K562 (cell line): ENCODE results near the gene EOMES. TPM values are rescaled to one million over a fixed set of nuclear protein-coding genes. Genes with fewer than 3 reads are reported as not detected.

ENCODE experiments used
- ATAC-seq: fragments of 200-7000 bp; cut with Tn5 transposase; 3 replicates; pipeline ENCODE4 v1.9.1; 2020; ENCODE audit warnings: moderate library complexity
- BruUV-seq: library from RNA; stranded (reverse); fragments of 400-500 nt; replicated peaks from 2 replicates; lab custom pipeline; 2021; lab: Mats Ljungman, UMichigan
- CTCF ChIA-PET: fragments of 300-600 bp; formaldehyde crosslinking; extraction: SDS; loops from one replicate; lab custom pipeline; 2021; ENCODE audit warnings: low intra/inter-chr PET ratio; lab: Yijun Ruan, JAX
- POLR2A ChIA-PET: fragments of 300-600, 350-650 bp; sonication (Branson Sonifier 250); formaldehyde crosslinking; extraction: SDS; loops from one replicate; lab custom pipeline; 2021; ENCODE audit warnings: antibody characterized with exemption, inconsistent platforms; lab: Yijun Ruan, JAX
- DNase-seq, 4 experiments: peaks; one replicate each; pipeline versions ENCODE4 v3.0.0 to v3.0.0-alpha.2; 2011 to 2018; ENCODE audit warnings: low spot score in 3 of 4, mixed read lengths in 3 of 4; ENCODE audit errors: extremely low read depth in 1 of 4
- FAIRE-seq: peaks from 2 replicates; lab custom pipeline; 2011; peaks lifted over from hg19 to GRCh38; lab: Jason Lieb, UNC
- H2AFZ ChIP-seq: 2 replicates; pipeline ENCODE4 v1.6.0; 2011; ENCODE audit warnings: low read depth, low read length, control low read depth, inconsistent platforms
- H3K27ac ChIP-seq: fragments of 200-600 bp; 3 replicates; pipeline ENCODE4 v1.8.0; 2011; ENCODE audit warnings: low read depth, mild to moderate bottlenecking, control low read depth, inconsistent platforms, low read length, moderate library complexity, mixed read lengths; ENCODE audit errors: extremely low read depth
- H3K27me3 ChIP-seq, 2 experiments: fragments of 300-600 bp in 1 of 2; 2 replicates in 1 of 2; 3 replicates in 1 of 2; pipeline versions ENCODE4 v1.6.0 to v1.8.0; 2011; ENCODE audit warnings: inconsistent platforms in 2 of 2, low read length in 2 of 2, mild to moderate bottlenecking in 1 of 2, mixed read lengths in 1 of 2, moderate library complexity in 1 of 2; ENCODE audit not compliant: control insufficient read depth in 2 of 2, insufficient read depth in 2 of 2
- H3K36me3 ChIP-seq: fragments of 300-600 bp; 3 replicates; pipeline ENCODE4 v1.8.0; 2011; ENCODE audit warnings: mild to moderate bottlenecking, low read length, inconsistent platforms; ENCODE audit not compliant: control insufficient read depth, insufficient read depth
- H3K4me1 ChIP-seq, 2 experiments: fragments of 200-600 bp in 1 of 2; replicated peaks in 1 of 2; 2 replicates in 1 of 2; 3 replicates in 1 of 2; pipeline versions ENCODE4 v1.5.1 to v1.8.0; 2011; ENCODE audit warnings: inconsistent platforms in 2 of 2, low read length in 2 of 2, mild to moderate bottlenecking in 1 of 2, mixed read lengths in 1 of 2, moderate library complexity in 1 of 2; ENCODE audit not compliant: control insufficient read depth in 2 of 2, insufficient read depth in 2 of 2
- H3K4me2 ChIP-seq: 2 replicates; pipeline ENCODE4 v1.6.1; 2011; ENCODE audit warnings: low read length, control low read depth, inconsistent platforms, mixed read lengths; ENCODE audit not compliant: insufficient read depth
- H3K4me3 ChIP-seq: fragments of 200-600 bp; sonication (generic), shearing (Covaris generic); 2 replicates; pipeline ENCODE4 v1.5.1; 2016; ENCODE audit warnings: control low read depth, inconsistent platforms
- H3K79me2 ChIP-seq: fragments of 200-600 bp; 3 replicates; pipeline ENCODE4 v1.8.0; 2011; ENCODE audit warnings: low read length, inconsistent platforms; ENCODE audit not compliant: control insufficient read depth, insufficient read depth
- H3K9ac ChIP-seq, 2 experiments: 2 replicates each; pipeline versions ENCODE4 v1.6.0 to v1.6.1; 2011; ENCODE audit warnings: low read depth in 2 of 2, low read length in 2 of 2, control low read depth in 1 of 2, inconsistent platforms in 1 of 2, mild to moderate bottlenecking in 1 of 2, mixed read lengths in 1 of 2; ENCODE audit not compliant: insufficient read depth in 1 of 2
- H3K9me1 ChIP-seq: one replicate; pipeline ENCODE4 v1.6.0; 2011; ENCODE audit warnings: inconsistent platforms, mild to moderate bottlenecking, low read length, moderate library complexity; ENCODE audit not compliant: control insufficient read depth, insufficient read depth
- H3K9me3 ChIP-seq: replicated peaks from 2 replicates; pipeline ENCODE4 v1.5.1; 2011; ENCODE audit warnings: low read depth, low read length, inconsistent platforms; ENCODE audit not compliant: control insufficient read depth, insufficient read depth
- H4K20me1 ChIP-seq: replicated peaks from 2 replicates; pipeline ENCODE4 v1.6.1; 2011; ENCODE audit warnings: low read length, inconsistent platforms, mixed read lengths; ENCODE audit not compliant: control insufficient read depth, insufficient read depth
- EGR1 ChIP-seq: fragments of 450-650 bp; conservative IDR thresholded peaks from 2 replicates; pipeline ENCODE4 v1.6.1; 2017; ENCODE audit warnings: mild to moderate bottlenecking
- IFI16 ChIP-seq: fragments of 250-450 bp; sonication (Bioruptor Pico); IDR thresholded peaks from 2 replicates; pipeline ENCODE4 v2.1.2; 2022; ENCODE audit warnings: mild to moderate bottlenecking, inconsistent platforms
- KDM4B ChIP-seq, 2 experiments: fragments of 450-650 bp in 1 of 2; sonication (generic) in 1 of 2; IDR thresholded peaks; 2 replicates each; pipeline ENCODE4 v1.6.1; 2016 to 2017; ENCODE audit warnings: borderline replicate concordance in 2 of 2, antibody characterized with exemption in 1 of 2, low read depth in 1 of 2, mild to moderate bottlenecking in 1 of 2
- NBN ChIP-seq: fragments of 450-650 bp; IDR thresholded peaks from 2 replicates; pipeline ENCODE4 v1.6.1; 2016; ENCODE audit warnings: low read depth, mild to moderate bottlenecking
- NCOA6 ChIP-seq: fragments of 450-650 bp; IDR thresholded peaks from 2 replicates; pipeline ENCODE4 v1.6.1; 2017; ENCODE audit warnings: mild to moderate bottlenecking
- TAF15 ChIP-seq: fragments of 200-400 bp; formaldehyde crosslinking; IDR thresholded peaks from 2 replicates; pipeline ENCODE4 v1.6.1; 2017; ENCODE audit warnings: mild to moderate bottlenecking, low read depth, low read length, moderate library complexity
- WGBS: fragments of 100-300 bp; shearing (Covaris generic); methylation state at CpG from one replicate; pipeline ENCODE4 v1.1.6; 2016; ENCODE audit warnings: low coverage, mixed read lengths; ENCODE audit not compliant: insufficient coverage; ENCODE audit errors: missing lambda C conversion rate; 5-methylcytosine and 5-hydroxymethylcytosine counted together
- in situ Hi-C: fragments of 300-500 bp; cut with MboI; formaldehyde crosslinking; loops from 4 replicates; pipeline ENCODE4 v1.15.0; 2018; ENCODE audit warnings: inconsistent platforms, mixed read lengths
- intact Hi-C: fragments of 100-400 bp; cut with micrococcal nuclease; formaldehyde crosslinking; loops from 2 replicates; pipeline ENCODE4 v1.14.2; 2022
- polyA plus RNA-seq, 8 experiments: library from polyadenylated mRNA; depleted of rRNA in 4 of 8; stranded (reverse) in 5 of 8; unstranded in 3 of 8; fragments of >200 nt; fragmentation: Nextera tagmentation in 2 of 8; fragmentation: Illumina TruSeq in 1 of 8; extraction: Ambion mirVana in 2 of 8; extraction: Trizol in 1 of 8; gene quantifications; 2 replicates each; pipeline versions ENCODE4 v1.2.1 to v1.2.3, GENCODE V29; 2011 to 2014; ENCODE audit warnings: inconsistent platforms in 1 of 8, missing spikeins in 1 of 8
- total RNA-seq, 7 experiments: library from RNA; depleted of rRNA in 6 of 7; stranded (reverse); fragments of >200 nt in 6 of 7; fragmentation: Illumina TruSeq in 2 of 7; extraction: Trizol in 2 of 7; gene quantifications; 2 replicates each; pipeline versions ENCODE4 v1.2.1 to v1.2.3, GENCODE V29; 2011 to 2021; ENCODE audit warnings: low replicate concordance in 1 of 7
- TF ChIP-seq, protein P1 (sequence below): fragments of 450-650 bp; IDR thresholded peaks from 2 replicates; pipeline ENCODE4 v1.6.1; 2016; ENCODE audit warnings: mild to moderate bottlenecking, moderate library complexity
- TF ChIP-seq, protein P2 (sequence below): fragments of 450-650 bp; IDR thresholded peaks from 2 replicates; pipeline ENCODE4 v1.6.1; 2018; ENCODE audit warnings: mild to moderate bottlenecking, low read depth; ENCODE audit not compliant: partially characterized antibody
- TF ChIP-seq, protein P3 (sequence below): fragments of 450-650 bp; formaldehyde crosslinking; IDR thresholded peaks from 2 replicates; pipeline ENCODE4 v1.4.0; 2020; ENCODE audit warnings: mild to moderate bottlenecking, moderate library complexity

Gene EOMES
- total and polyA plus RNA-seq, 9 of the 15 experiments (the other 6 are each of a cell fraction or from before 2014, with no cell fraction given) = 0.07 TPM; not detected in 8

DNA sequence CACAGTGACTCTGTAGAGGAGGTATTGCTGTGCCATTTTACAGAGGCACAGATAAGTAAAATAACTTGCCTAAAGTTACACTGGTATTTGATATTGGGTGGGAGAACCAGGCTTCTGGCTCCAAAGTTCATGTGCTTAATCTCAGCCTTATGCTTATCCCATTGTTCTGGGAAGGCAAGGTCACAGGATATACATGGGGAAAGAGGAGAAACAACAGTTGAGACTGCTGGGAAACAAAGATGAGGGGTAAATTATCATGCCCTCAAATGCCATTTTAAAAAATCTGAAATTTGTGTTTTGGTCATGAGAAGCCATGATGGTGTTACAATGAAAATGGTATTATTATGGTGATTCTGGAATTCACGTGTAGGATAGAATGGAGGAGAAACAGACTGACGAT lies 54.4 kb downstream of the EOMES start:
- POLR2A ChIA-PET = no interaction called here
- CTCF ChIA-PET = no interaction called here
- TF ChIP-seq, protein P1, sequence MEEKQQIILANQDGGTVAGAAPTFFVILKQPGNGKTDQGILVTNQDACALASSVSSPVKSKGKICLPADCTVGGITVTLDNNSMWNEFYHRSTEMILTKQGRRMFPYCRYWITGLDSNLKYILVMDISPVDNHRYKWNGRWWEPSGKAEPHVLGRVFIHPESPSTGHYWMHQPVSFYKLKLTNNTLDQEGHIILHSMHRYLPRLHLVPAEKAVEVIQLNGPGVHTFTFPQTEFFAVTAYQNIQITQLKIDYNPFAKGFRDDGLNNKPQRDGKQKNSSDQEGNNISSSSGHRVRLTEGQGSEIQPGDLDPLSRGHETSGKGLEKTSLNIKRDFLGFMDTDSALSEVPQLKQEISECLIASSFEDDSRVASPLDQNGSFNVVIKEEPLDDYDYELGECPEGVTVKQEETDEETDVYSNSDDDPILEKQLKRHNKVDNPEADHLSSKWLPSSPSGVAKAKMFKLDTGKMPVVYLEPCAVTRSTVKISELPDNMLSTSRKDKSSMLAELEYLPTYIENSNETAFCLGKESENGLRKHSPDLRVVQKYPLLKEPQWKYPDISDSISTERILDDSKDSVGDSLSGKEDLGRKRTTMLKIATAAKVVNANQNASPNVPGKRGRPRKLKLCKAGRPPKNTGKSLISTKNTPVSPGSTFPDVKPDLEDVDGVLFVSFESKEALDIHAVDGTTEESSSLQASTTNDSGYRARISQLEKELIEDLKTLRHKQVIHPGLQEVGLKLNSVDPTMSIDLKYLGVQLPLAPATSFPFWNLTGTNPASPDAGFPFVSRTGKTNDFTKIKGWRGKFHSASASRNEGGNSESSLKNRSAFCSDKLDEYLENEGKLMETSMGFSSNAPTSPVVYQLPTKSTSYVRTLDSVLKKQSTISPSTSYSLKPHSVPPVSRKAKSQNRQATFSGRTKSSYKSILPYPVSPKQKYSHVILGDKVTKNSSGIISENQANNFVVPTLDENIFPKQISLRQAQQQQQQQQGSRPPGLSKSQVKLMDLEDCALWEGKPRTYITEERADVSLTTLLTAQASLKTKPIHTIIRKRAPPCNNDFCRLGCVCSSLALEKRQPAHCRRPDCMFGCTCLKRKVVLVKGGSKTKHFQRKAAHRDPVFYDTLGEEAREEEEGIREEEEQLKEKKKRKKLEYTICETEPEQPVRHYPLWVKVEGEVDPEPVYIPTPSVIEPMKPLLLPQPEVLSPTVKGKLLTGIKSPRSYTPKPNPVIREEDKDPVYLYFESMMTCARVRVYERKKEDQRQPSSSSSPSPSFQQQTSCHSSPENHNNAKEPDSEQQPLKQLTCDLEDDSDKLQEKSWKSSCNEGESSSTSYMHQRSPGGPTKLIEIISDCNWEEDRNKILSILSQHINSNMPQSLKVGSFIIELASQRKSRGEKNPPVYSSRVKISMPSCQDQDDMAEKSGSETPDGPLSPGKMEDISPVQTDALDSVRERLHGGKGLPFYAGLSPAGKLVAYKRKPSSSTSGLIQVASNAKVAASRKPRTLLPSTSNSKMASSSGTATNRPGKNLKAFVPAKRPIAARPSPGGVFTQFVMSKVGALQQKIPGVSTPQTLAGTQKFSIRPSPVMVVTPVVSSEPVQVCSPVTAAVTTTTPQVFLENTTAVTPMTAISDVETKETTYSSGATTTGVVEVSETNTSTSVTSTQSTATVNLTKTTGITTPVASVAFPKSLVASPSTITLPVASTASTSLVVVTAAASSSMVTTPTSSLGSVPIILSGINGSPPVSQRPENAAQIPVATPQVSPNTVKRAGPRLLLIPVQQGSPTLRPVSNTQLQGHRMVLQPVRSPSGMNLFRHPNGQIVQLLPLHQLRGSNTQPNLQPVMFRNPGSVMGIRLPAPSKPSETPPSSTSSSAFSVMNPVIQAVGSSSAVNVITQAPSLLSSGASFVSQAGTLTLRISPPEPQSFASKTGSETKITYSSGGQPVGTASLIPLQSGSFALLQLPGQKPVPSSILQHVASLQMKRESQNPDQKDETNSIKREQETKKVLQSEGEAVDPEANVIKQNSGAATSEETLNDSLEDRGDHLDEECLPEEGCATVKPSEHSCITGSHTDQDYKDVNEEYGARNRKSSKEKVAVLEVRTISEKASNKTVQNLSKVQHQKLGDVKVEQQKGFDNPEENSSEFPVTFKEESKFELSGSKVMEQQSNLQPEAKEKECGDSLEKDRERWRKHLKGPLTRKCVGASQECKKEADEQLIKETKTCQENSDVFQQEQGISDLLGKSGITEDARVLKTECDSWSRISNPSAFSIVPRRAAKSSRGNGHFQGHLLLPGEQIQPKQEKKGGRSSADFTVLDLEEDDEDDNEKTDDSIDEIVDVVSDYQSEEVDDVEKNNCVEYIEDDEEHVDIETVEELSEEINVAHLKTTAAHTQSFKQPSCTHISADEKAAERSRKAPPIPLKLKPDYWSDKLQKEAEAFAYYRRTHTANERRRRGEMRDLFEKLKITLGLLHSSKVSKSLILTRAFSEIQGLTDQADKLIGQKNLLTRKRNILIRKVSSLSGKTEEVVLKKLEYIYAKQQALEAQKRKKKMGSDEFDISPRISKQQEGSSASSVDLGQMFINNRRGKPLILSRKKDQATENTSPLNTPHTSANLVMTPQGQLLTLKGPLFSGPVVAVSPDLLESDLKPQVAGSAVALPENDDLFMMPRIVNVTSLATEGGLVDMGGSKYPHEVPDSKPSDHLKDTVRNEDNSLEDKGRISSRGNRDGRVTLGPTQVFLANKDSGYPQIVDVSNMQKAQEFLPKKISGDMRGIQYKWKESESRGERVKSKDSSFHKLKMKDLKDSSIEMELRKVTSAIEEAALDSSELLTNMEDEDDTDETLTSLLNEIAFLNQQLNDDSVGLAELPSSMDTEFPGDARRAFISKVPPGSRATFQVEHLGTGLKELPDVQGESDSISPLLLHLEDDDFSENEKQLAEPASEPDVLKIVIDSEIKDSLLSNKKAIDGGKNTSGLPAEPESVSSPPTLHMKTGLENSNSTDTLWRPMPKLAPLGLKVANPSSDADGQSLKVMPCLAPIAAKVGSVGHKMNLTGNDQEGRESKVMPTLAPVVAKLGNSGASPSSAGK = no peak
- TF ChIP-seq EGR1 (no peak), TAF15 (no peak), KDM4B (IDR thresholded peaks at IDR 0.05; ENCODE audit: borderline replicate concordance in 2 of 2, low read depth in 1 of 2) (no peak), NBN (no peak), NCOA6 (no peak), IFI16 (CRISPR knock-in tag) (no peak)
- TF ChIP-seq, protein P2, sequence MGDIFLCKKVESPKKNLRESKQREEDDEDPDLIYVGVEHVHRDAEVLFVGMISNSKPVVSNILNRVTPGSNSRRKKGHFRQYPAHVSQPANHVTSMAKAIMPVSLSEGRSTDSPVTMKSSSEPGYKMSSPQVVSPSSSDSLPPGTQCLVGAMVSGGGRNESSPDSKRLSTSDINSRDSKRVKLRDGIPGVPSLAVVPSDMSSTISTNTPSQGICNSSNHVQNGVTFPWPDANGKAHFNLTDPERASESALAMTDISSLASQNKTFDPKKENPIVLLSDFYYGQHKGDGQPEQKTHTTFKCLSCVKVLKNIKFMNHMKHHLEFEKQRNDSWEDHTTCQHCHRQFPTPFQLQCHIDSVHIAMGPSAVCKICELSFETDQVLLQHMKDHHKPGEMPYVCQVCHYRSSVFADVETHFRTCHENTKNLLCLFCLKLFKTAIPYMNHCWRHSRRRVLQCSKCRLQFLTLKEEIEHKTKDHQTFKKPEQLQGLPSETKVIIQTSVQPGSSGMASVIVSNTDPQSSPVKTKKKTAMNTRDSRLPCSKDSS = no peak
- TF ChIP-seq, protein P3, sequence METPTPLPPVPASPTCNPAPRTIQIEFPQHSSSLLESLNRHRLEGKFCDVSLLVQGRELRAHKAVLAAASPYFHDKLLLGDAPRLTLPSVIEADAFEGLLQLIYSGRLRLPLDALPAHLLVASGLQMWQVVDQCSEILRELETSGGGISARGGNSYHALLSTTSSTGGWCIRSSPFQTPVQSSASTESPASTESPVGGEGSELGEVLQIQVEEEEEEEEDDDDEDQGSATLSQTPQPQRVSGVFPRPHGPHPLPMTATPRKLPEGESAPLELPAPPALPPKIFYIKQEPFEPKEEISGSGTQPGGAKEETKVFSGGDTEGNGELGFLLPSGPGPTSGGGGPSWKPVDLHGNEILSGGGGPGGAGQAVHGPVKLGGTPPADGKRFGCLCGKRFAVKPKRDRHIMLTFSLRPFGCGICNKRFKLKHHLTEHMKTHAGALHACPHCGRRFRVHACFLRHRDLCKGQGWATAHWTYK (CRISPR knock-in tag) = no peak

More for the DNA sequence above, 54.4 kb downstream of the EOMES start:
- ATAC-seq (no peak), FAIRE-seq (no peak), DNase-seq (no peak)
- no TSS peak for BruUV-seq
- H3K4me1 ChIP-seq = no peaks in the 10 kb centered on the region
- H2AFZ ChIP-seq = no peak overlapping the region
- in situ Hi-C loops (no loop called here), intact Hi-C loops (loop anchor here (10.0 kb wide), 1 partner anchor 353 kb away; no protein-coding TSS in a partner anchor)
- no peaks in the 10 kb centered on the region for H3K36me3 ChIP-seq
- H3K79me2 ChIP-seq = no peaks in the 10 kb centered on the region
- no peak overlapping the region for H3K9ac ChIP-seq
- no peak overlapping the region for H3K4me2 ChIP-seq
- H3K9me3 ChIP-seq = no peaks in the 10 kb centered on the region
- H3K27me3 ChIP-seq = no peaks in the 10 kb centered on the region
- no peak overlapping the region for H3K4me3 ChIP-seq
- H4K20me1 ChIP-seq = no peaks in the 10 kb centered on the region
- 0% methylated on average over 2 of the region's 2 CpGs for WGBS
- H3K9me1 ChIP-seq = no peaks in the 10 kb centered on the region
- H3K27ac ChIP-seq = no peak overlapping the region
